ENCODE results near the gene MROH2A.
A peak's percentile ranks its signal among the peaks of the same experiment; 100 is the strongest.
"Not testable (repeated sequence)": the region's sequence is repeated elsewhere in the genome, so short reads cannot be mapped to it uniquely, and the experiment has no call there.

Gene MROH2A

GRCh38 chr2:233865838-233866237 lies 87.7 kb downstream of the MROH2A start:
- no peak for DNase-seq

- DNase-seq = no peak
Measured at GRCh38 chr2:233866479-233866878, 88.3 kb downstream of the MROH2A start.

DNA sequence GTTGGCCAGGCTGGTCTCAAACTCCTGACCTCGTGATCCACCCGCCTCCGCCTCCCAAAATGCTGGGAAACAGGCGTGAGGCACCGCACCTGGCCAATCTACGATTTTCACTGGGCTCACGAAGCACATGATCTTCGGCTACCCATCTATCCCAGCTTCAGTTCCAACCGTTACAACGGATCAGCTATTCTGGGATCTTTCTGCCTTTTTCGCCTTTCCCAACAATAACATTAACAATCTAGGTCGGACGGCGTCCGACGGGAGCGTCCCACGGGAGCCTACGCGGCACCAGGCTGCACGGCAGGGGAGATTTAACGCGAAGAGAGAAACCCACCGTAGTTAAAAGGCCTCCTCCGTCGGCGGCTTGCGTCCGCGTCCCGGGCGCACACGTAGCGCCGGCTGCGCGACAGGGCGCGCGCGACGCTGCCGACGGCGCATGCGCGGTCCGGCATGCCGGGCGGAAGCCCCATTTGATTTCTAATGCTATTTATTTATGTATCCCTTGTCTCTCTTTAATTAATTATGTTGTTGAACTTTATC lies 89.9 kb downstream of the MROH2A start, which contains the start of gene MSL3B:
Gene MSL3B (minus strand): TSS at position 394 of the 540 bp plus-strand sequence.
- peak; percentile 58 to 78 for DNase-seq

GRCh38 chr2:233871432-233871831 lies 93.3 kb downstream of the MROH2A start:
- DNase-seq = no peak

DNA sequence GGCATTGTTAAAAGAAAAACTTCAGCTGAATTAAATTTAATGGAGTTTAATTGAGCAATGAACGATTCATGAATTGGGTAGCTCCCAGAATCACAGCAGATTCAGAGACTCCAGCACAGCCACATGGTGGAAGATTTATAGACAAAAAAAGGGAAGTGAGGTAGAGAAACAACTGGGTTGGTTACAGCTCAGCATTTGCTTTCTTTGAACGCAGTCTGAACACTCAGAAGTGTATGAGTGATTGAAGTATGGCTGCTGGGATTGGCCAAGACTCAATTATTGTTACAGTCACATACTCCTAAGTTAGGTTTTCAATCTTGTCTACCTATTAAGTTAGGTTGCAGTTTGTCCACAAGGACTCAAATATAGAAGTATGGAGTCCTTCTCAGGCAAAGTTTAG lies 94.0 kb downstream of the MROH2A start:
- not testable (repeated sequence) for DNase-seq

- no peak for DNase-seq
Measured at GRCh38 chr2:233882353-233882752, 104.2 kb downstream of the MROH2A start.

All from NCI-H2081 (cell line).